ENCODE results near the gene TSC22D2. TPM values are rescaled to one million over a fixed set of nuclear protein-coding genes. Genes with fewer than 3 reads are reported as not detected.

The TSC22D2 gene
- total RNA-seq, 4 donors from 2014 or later = 19.0 to 35.2 (median 22.2) TPM

- no peaks in the 10 kb centered on the region for H3K9me3 ChIP-seq
- no peak for DNase-seq
Measured at GRCh38 chr3:150446470-150446977, 38.4 kb downstream of the TSC22D2 start.

GRCh38 chr3:150447084-150447483 lies 39.0 kb downstream of the TSC22D2 start:
- no peaks in the 10 kb centered on the region for H3K4me1 ChIP-seq
- H3K36me3 ChIP-seq = no peaks in the 10 kb centered on the region
- no peak for TF ChIP-seq POLR2A (IDR thresholded peaks at IDR 0.05)
- TF ChIP-seq CTCF (IDR thresholded peaks at IDR 0.05) = no peak
- no peak overlapping the region for H3K4me3 ChIP-seq
- no peaks in the 10 kb centered on the region for H3K27me3 ChIP-seq
- H3K27ac ChIP-seq = no peak overlapping the region
- H3K9me3 ChIP-seq = no peaks in the 10 kb centered on the region
- no peak for DNase-seq

More at GRCh38 chr3:150446470-150446977, 38.4 kb downstream of the TSC22D2 start:
- Histone ChIP-seq H3K27me3 (no peaks in the 10 kb centered on the region), H3K4me3 (no peak overlapping the region), H3K27ac (no peak overlapping the region), H3K4me1 (no peaks in the 10 kb centered on the region), H3K36me3 (no peaks in the 10 kb centered on the region)
- TF ChIP-seq CTCF (IDR thresholded peaks at IDR 0.05) (no peak), POLR2A (IDR thresholded peaks at IDR 0.05) (no peak)

- no peak overlapping the region for H3K4me3 ChIP-seq
- no peaks in the 10 kb centered on the region for H3K9me3 ChIP-seq
- H3K36me3 ChIP-seq = no peaks in the 10 kb centered on the region
- no peak for DNase-seq
- no peak for TF ChIP-seq POLR2A (IDR thresholded peaks at IDR 0.05)
- no peak for TF ChIP-seq CTCF (IDR thresholded peaks at IDR 0.05)
- no peaks in the 10 kb centered on the region for H3K4me1 ChIP-seq
- H3K27ac ChIP-seq = no peak overlapping the region
- H3K27me3 ChIP-seq = no peaks in the 10 kb centered on the region
Measured at GRCh38 chr3:150447631-150448465, 39.8 kb downstream of the TSC22D2 start.

DNA sequence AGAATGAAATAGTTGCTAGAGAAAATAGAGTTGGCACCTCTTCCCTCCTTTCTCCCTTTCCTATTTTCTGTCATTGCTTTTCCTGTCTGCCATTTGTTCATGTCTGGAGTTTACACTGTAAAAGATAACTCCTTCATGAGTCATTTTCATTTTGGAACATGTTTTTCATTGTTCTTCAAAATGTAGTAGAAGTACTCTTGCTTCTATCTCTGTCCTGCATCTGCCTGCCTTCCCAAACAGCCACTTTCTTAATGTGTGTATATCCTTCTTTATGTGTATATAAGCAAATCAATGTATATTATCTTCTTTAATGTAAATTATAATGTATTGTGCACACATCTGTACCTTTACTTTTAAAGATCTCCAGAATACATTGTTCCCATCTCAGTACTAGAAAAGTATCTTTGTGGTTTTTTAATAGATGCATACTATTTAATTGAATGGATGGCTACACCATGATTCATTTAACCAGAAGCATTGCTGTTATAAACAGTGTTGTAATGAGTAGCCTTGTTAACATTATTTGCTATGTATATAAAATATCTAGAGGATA lies 41.1 kb downstream of the TSC22D2 start:
- Histone ChIP-seq H3K9me3 (no peaks in the 10 kb centered on the region), H3K36me3 (no peaks in the 10 kb centered on the region), H3K4me1 (peaks cover 0 to 5% (median 0%) of the 10 kb centered on the region in 4 donors), H3K27me3 (no peaks in the 10 kb centered on the region), H3K27ac (no peak overlapping the region), H3K4me3 (no peak overlapping the region)
- no peak for TF ChIP-seq POLR2A (IDR thresholded peaks at IDR 0.05)
- TF ChIP-seq CTCF (IDR thresholded peaks at IDR 0.05) = no peak
- no peak for DNase-seq

GRCh38 chr3:150450916-150451315 lies 42.8 kb downstream of the TSC22D2 start:
- Histone ChIP-seq H3K36me3 (no peaks in the 10 kb centered on the region), H3K4me1 (peaks cover 0 to 5% (median 0%) of the 10 kb centered on the region in 4 donors), H3K27me3 (no peaks in the 10 kb centered on the region), H3K9me3 (no peaks in the 10 kb centered on the region), H3K27ac (no peak overlapping the region), H3K4me3 (no peak overlapping the region)
- no peak for DNase-seq
- no peak for TF ChIP-seq POLR2A (IDR thresholded peaks at IDR 0.05)
- TF ChIP-seq CTCF (IDR thresholded peaks at IDR 0.05) = no peak
